K562 (cell line): ENCODE measurements around the gene KIF3A. TPM values are rescaled to one million over a fixed set of nuclear protein-coding genes. Genes with fewer than 3 reads are reported as not detected.
A peak's percentile ranks its signal among the peaks of the same experiment; 100 is the strongest.

Experiments used
- ARID4B ChIP-seq: sonication (generic); formaldehyde crosslinking; IDR thresholded peaks from 2 replicates; pipeline ENCODE4 v1.8.0; 2022; ENCODE audit warnings: mild to moderate bottlenecking, missing genetic modification reagents
- BMI1 ChIP-seq: fragments of 150-350 bp; IDR thresholded peaks from 2 replicates; pipeline ENCODE4 v1.6.1; 2014; ENCODE audit warnings: low read length
- EZH2 ChIP-seq: IDR thresholded peaks from 2 replicates; pipeline ENCODE4 v1.6.1; 2012; ENCODE audit warnings: low read depth, mild to moderate bottlenecking, inconsistent platforms, low read length, borderline replicate concordance
- FOXA3 ChIP-seq, 2 experiments: fragments of 450-650 bp in 1 of 2; sonication (generic) in 1 of 2; formaldehyde crosslinking; IDR thresholded peaks in 1 of 2; conservative IDR thresholded peaks in 1 of 2; 2 replicates each; pipeline versions ENCODE4 v1.4.0 to v1.8.0; 2020 to 2022; ENCODE audit warnings: mild to moderate bottlenecking in 2 of 2, missing genetic modification reagents in 1 of 2
- L3MBTL2 ChIP-seq: fragments of 450-650 bp; IDR thresholded peaks from 2 replicates; pipeline ENCODE4 v1.6.1; 2016; ENCODE audit warnings: mild to moderate bottlenecking, moderate library complexity
- MAX ChIP-seq: sonication (generic); formaldehyde crosslinking; IDR thresholded peaks from 2 replicates; pipeline ENCODE4 v1.9.0; 2022; ENCODE audit warnings: mild to moderate bottlenecking, missing genetic modification reagents
- NFRKB ChIP-seq: fragments of 450-650 bp; IDR thresholded peaks from 2 replicates; pipeline ENCODE4 v1.6.1; 2016; ENCODE audit warnings: low read depth
- PHF8 ChIP-seq: fragments of 200-600 bp; sonication (generic); IDR thresholded peaks from 2 replicates; pipeline ENCODE4 v1.6.1; 2012; ENCODE audit warnings: mixed run types, mild to moderate bottlenecking, inconsistent platforms, low read length, moderate library complexity, borderline replicate concordance
- PML ChIP-seq: IDR thresholded peaks from 2 replicates; pipeline ENCODE4 v1.6.1; 2012; ENCODE audit warnings: low read length, inconsistent platforms
- POLR2A ChIP-seq: fragments of 450-650 bp; conservative IDR thresholded peaks from 2 replicates; pipeline ENCODE4 v1.6.1; 2016
- RREB1 ChIP-seq: fragments of 250-450 bp; sonication (Bioruptor Pico); IDR thresholded peaks from 2 replicates; pipeline ENCODE4 v1.4.0; 2020
- RUNX1 ChIP-seq: sonication (generic); IDR thresholded peaks from 2 replicates; pipeline ENCODE4 v1.6.1; 2016; ENCODE audit warnings: antibody characterized with exemption, low read depth
- SRSF9 ChIP-seq: fragments of 200-400 bp; formaldehyde crosslinking; IDR thresholded peaks from 2 replicates; pipeline ENCODE4 v1.6.1; 2017; ENCODE audit warnings: low read depth, low read length, borderline replicate concordance
- TGIF2 ChIP-seq: sonication (generic); formaldehyde crosslinking; IDR thresholded peaks from 2 replicates; pipeline ENCODE4 v1.8.1; 2022; ENCODE audit warnings: mild to moderate bottlenecking, missing genetic modification reagents, moderate library complexity
- ZFX ChIP-seq: sonication (generic); formaldehyde crosslinking; IDR thresholded peaks from 2 replicates; pipeline ENCODE4 v1.8.0; 2022; ENCODE audit warnings: mild to moderate bottlenecking, missing genetic modification reagents, moderate library complexity
- ZNF24 ChIP-seq: fragments of 450-650 bp; IDR thresholded peaks from 2 replicates; pipeline ENCODE4 v1.6.1; 2016
- ZNF668 ChIP-seq: fragments of 250-450 bp; sonication (Bioruptor Pico); IDR thresholded peaks from 2 replicates; pipeline ENCODE4 v1.8.0; 2022; ENCODE audit warnings: mild to moderate bottlenecking, inconsistent platforms
- ZNF77 ChIP-seq: fragments of 250-450 bp; sonication (Bioruptor Pico); IDR thresholded peaks from 2 replicates; pipeline ENCODE4 v1.5.0; 2020
- polyA plus RNA-seq, 8 experiments: library from polyadenylated mRNA; depleted of rRNA in 4 of 8; stranded (reverse) in 5 of 8; unstranded in 3 of 8; fragments of >200 nt; fragmentation: Nextera tagmentation in 2 of 8; fragmentation: Illumina TruSeq in 1 of 8; extraction: Ambion mirVana in 2 of 8; extraction: Trizol in 1 of 8; gene quantifications; 2 replicates each; pipeline versions ENCODE4 v1.2.1 to v1.2.3, GENCODE V29; 2011 to 2014; ENCODE audit warnings: inconsistent platforms in 1 of 8, missing spikeins in 1 of 8
- total RNA-seq, 7 experiments: library from RNA; depleted of rRNA in 6 of 7; stranded (reverse); fragments of >200 nt in 6 of 7; fragmentation: Illumina TruSeq in 2 of 7; extraction: Trizol in 2 of 7; gene quantifications; 2 replicates each; pipeline versions ENCODE4 v1.2.1 to v1.2.3, GENCODE V29; 2011 to 2021; ENCODE audit warnings: low replicate concordance in 1 of 7

Gene KIF3A
- total and polyA plus RNA-seq, 9 of the 15 experiments (the other 6 are each of a cell fraction or from before 2014, with no cell fraction given): 1.5 to 7.8 (median 6.0) TPM

- no peak for TF ChIP-seq RUNX1
- no peak for TF ChIP-seq ZNF24
- peak in 1 of 2 experiments; percentile 58; a peak in 1 of 4 replicates for TF ChIP-seq FOXA3 (CRISPR knock-in tag; conservative IDR thresholded peaks at IDR 0.05 in 1 of 2, IDR thresholded peaks at IDR 0.05 in 1 of 2)
- no peak for TF ChIP-seq ZNF668 (CRISPR knock-in tag)
- peak; percentile 76; the same call in 1 of the 2 replicates for TF ChIP-seq PHF8
- no peak for TF ChIP-seq NFRKB
- TF ChIP-seq POLR2A: peak; percentile 52; the same call in 1 of the 2 replicates
- peak; percentile 75 for TF ChIP-seq ZFX (CRISPR knock-in tag)
- peak; percentile 83 for TF ChIP-seq ARID4B (CRISPR knock-in tag)
- TF ChIP-seq SRSF9: no peak
- 0 out of 2 replicates have a peak, but pooled peaks have one; percentile 59 for TF ChIP-seq MAX (CRISPR knock-in tag)
- no peak for TF ChIP-seq BMI1
- no peak for TF ChIP-seq ZNF77 (CRISPR knock-in tag)
- TF ChIP-seq RREB1 (CRISPR knock-in tag): no peak
- TF ChIP-seq L3MBTL2: peak; percentile 48; the same call in 1 of the 2 replicates
- no peak for TF ChIP-seq EZH2
- peak; percentile 55; the same call in 1 of the 2 replicates for TF ChIP-seq TGIF2 (CRISPR knock-in tag)
- no peak for TF ChIP-seq PML
Measured at GRCh38 chr5:132736853-132737833, at the start of gene KIF3A (continued).
